Right renal pelvis (tissue), 4 donors: ENCODE measurements around the gene ADAM15. TPM values are rescaled to one million over a fixed set of nuclear protein-coding genes. Genes with fewer than 3 reads are reported as not detected.

ENCODE experiments used
- DNase-seq, 4 donors: peaks; one replicate each; pipeline ENCODE4 v3.0.0-alpha.2; 2013; ENCODE audit warnings: low read depth in 4 of 4, low spot score in 3 of 4, missing footprints in 1 of 4
- polyA plus RNA-seq, 4 donors: library from polyadenylated mRNA; unstranded; fragments of 120-200 nt; gene quantifications; one replicate each; pipeline ENCODE4 v1.2.1, GENCODE V29; 2013; ENCODE audit not compliant: insufficient read length in 4 of 4

Gene ADAM15
- polyA plus RNA-seq, 4 donors: 42.9 to 63.4 (median 44.4) TPM

DNA sequence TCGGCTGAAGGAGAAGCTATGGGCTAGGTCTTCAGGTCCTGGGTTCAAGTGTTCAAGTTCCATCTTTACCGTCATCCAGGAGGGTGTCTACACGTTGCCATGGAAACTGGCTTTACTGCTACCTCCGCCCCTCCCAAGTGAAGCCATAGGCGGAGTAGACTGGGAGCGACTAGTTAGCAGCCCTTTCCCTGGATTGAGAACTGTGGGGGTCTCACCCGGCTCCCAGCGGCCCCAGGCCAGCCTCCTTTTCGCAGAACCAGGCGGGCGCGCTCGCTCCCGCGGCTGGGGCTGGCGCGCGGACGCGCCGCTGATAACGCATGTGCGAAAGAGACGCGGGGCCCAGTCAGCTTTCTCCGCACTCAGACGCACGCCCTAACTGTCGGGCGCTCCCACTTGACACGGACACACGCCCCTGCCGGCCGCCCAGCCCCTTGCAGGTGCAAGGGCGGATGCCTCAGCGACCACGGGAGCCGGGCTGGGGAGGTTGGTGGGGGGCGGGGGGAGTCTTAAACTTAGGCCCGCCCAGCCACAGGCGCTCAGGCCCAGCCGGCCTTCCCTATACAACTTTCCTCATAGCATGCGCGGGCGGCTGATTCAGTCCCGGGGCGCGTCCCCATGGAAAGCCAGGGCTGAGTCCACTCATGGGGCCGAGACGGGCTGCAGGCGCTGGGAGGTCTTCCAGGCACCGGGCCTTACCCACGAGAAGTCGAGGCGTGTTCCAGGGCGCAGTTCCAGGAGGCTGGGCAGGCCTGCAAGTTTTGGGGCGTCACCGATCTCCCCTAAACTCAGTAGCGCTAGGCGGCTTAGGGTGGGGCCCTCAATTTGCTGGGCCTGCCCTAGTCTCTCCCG is 19.8 kb downstream of the ADAM15 start:
- DNase-seq: no peak

GRCh38 chr1:155071701-155072100 is 20.6 kb downstream of the ADAM15 start:
- DNase-seq: no peak

DNA sequence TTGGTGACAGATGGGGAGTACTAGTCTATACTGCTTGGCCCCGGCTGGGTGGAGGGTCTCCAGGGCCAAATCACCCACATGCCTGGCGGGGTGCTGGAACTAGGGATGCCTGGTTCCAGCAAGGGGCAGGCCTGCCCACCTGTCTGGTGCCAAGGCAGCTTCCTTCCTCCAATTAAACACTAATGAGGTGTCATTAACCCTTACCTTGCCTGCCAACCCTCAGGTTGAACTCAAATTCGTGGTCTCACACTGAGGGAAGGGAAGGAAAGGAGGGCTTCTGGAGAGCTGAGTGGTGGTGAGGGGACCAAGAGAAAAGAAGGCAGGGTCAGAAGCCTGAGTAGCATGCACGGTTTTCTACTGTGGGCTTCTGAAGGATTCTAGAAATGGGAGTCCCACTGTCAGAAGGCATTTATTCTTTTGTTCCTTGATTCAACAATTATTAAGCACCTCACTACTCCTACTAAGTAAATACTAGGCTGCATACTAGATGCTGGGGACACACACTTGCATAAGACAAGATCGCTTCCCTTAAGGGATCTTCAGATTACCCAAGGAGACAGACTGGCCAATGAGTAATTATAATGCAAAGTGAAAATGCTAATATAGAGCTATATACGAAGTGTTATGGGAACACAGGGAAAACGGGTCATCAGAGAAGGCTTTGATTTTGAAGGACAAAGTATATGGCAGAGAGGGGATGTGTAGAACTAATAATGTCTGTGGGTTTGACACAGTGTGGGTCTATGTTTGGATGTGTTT is 21.6 kb downstream of the ADAM15 start:
- DNase-seq: no peak

- no peak for DNase-seq
Measured at GRCh38 chr1:155073377-155074242, 22.5 kb downstream of the ADAM15 start.

GRCh38 chr1:155075535-155075934 is 24.4 kb downstream of the ADAM15 start:
- no peak for DNase-seq

- no peak for DNase-seq
Measured at GRCh38 chr1:155076371-155076770, 25.3 kb downstream of the ADAM15 start.

GRCh38 chr1:155077346-155077745 is 26.2 kb downstream of the ADAM15 start:
- DNase-seq: no peak

DNA sequence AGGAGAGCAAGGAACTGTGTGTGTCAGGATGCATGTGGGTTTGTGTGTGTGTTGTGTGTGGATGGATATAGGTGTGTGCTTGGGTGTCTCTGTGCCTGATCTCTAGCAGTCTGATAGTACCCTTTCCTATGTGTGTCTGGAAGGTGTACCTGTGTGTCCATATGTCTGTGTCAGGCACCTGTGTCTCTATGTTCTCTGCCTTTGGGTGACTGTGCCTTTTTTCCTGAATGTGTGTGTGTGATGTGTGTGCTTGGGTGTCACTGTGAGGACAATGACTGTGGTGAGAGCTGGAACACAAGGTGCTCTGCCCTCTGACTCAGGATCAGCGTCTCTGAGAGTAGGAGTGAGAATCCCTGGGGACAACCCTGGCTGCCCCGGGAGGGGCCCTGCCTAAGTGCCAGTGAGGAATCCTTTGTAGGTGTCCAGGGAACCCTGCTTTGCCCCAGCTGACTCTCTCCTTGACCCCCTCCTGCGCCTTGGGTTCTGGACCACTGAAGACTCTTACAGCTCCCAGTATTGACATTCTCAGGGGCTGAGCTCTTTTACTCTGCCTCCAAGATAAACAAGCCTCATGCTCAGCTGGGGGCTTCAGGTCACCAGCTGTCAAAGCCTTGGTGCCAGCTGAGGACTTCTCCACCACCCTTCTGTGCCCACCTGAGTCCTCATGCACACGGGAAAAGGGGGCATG is 26.8 kb downstream of the ADAM15 start:
- DNase-seq: no peak

- no peak for DNase-seq
Measured at GRCh38 chr1:155078469-155079209, 27.5 kb downstream of the ADAM15 start, which contains the start of gene EFNA3. Gene EFNA3 (plus strand): TSS chr1:155078837. CDS start chr1:155078942, 105 bp downstream.

- DNase-seq: no peak
Measured at GRCh38 chr1:155079210-155079486, 28.0 kb downstream of the ADAM15 start.

DNA sequence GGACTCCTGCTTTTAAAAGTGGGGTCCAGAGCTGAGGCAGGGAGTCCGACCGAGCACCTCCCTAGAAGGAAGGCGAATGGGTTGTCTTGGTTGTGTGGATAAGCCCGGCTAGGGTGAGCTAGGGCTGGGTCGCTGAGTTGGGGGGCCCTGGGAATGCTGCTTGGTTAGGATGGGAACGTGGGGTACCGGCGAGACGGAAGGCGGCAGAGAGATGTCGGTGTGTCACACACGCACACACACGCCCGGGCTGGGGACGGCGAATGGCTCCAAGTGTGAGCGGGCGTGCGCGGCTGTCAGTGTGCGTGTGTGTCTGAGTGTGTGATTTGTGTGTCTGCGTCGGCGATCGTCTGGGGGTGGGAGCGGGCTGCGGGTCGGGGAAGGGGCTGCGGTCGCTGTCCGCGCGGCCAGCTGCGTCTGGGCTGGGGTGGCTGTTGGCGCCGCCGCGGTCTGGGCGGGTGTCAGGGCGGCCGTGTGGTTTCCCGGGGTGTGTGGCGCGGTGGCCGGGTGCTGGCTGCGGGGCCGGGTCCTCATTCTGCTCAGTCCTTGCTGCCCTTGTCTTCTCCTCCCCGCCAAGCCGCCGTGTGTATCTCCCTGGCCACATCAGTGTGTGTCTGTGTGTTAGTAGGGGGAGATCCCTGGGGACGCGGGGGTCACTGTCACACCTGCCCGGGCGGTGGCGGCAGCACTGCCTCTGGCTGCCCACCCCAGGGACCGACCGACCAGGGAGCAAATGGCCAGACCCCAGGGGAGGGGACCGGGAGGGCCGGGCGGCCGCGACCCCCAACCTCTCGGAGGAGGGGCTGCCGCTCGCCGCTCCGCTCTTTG is 28.6 kb downstream of the ADAM15 start:
- DNase-seq: no peak

GRCh38 chr1:155080312-155081228 is 29.5 kb downstream of the ADAM15 start:
- DNase-seq: no peak

DNA sequence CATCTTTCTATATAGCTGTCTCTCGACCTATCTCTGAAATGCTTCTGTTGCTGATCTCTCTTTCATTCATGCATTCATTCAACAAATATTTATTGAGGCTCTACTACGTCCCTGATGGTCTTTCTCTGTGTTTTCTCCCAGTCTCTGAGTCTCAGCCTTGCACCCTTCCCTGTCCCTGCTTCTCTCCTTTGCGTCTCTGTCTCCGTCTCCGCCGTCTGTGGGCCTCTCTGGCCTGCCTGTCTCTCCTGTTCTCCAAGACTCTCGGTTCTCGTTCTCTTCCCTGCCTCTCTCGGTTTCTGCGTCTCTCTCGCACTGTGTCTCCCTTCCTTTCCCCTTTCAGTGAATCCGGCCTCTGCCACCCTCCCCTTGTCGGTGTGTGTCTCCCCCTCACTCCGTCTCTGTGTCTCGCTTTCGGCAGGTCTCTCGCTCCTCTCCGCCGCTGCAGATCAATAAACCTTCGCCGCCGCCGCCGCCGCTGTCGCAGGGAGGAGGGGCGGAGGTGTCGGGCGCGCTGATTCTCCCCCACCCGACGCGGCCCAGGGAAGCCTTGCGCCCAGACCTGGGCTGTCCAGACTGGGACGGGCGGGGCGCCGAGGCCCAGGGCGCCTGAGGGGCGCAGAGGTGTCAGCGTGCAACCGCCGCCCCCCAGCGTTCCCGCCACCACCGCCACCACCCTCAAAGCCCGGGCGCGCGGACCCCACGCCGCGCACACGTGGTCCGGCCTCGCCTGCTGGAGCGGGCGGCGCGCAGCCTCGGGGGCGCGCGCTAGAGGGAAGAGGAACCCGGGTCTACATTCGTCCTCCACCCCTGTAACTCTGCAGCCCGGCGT is 30.6 kb downstream of the ADAM15 start:
- DNase-seq: no peak

DNA sequence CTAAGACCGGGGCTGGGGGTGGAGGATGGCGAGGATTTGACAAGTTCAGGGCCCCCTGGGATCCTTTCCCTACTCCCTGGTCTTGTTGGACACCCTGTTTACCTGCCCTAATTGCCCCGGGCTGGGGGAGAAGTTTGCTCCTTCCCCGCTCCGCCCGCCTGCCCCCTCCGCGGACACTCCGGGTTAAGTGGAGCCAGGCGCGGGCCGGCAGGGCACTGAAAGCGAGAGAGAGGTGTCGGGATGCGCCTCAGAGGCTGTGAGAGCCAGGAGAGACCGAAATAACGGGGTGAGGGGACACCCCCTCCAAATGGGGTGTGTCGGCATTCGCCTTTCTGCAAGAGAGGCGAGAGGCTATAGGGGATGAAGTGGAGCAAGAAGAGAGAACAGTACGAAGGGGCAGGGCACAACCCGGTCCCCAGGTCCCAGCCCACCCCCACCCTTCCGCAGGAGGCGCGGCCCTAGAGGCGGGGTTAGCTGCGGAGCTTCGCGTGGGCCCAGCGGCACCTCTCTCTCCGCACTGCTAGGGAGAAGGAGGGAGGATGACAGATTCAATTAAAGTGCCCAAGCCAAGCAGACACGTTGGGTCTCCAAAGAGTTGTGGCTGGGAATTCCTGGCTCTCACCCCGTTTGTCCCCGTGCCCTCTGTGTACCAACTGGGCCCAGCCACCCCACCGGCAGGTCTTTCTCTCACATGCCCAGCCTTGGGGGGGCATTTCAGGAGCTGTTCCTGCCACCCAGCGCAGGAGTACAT is 31.4 kb downstream of the ADAM15 start:
- no peak for DNase-seq

DNA sequence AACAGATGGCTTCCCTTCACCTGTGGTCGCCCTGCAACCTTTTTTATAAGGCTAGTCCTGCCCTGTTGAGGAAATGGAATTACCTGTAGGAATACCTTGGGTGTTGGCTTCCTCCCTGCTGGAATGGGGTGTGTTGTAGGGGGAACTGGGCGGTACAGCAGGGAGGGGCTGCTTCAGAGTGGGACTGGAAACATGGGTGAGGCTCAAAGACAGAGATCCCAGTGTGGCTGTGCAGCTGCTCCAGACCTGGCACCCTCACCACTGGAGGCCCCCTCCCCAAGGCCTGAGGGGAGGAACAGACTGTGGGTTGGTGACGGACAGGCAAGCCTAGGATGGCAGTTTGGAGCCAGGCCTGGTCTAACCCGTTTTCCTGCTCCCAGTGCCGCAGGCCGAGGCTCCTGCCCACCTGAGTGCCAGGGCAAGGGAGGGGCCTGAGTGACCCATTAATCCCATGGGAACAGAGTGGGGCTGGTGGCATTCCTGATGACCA is 32.0 kb downstream of the ADAM15 start:
- no peak for DNase-seq
